SK-N-SH treated with all-trans-retinoic acid at 6 μM for 48 hours (cell line): Measurements from ENCODE around the gene NEK4.

Experiments
- ATAC-seq: fragments of 200-7000 bp; cut with Tn5 transposase; 3 replicates; pipeline ENCODE4 v1.9.1; 2020; ENCODE audit warnings: mild to moderate bottlenecking, moderate library complexity
- ARNTL ChIP-seq: fragments of 450-650 bp; formaldehyde crosslinking; IDR thresholded peaks from 2 replicates; pipeline ENCODE4 v1.5.0; 2020; ENCODE audit warnings: low read depth, mild to moderate bottlenecking, moderate library complexity, borderline replicate concordance
- BACH2 ChIP-seq: fragments of 250-450 bp; sonication (Bioruptor Pico); IDR thresholded peaks from 2 replicates; pipeline ENCODE4 v1.9.0; 2021; ENCODE audit warnings: mild to moderate bottlenecking, borderline replicate concordance
- CSDC2 ChIP-seq: fragments of 250-450 bp; sonication (Bioruptor Pico); IDR thresholded peaks from 2 replicates; pipeline ENCODE4 v1.5.0; 2020; ENCODE audit warnings: mild to moderate bottlenecking, moderate library complexity
- ESRRG ChIP-seq: fragments of 250-450 bp; sonication (Bioruptor Pico); IDR thresholded peaks from 2 replicates; pipeline ENCODE4 v1.6.1; 2021; ENCODE audit warnings: mild to moderate bottlenecking
- GLIS3 ChIP-seq: fragments of 250-450 bp; sonication (Bioruptor Pico); IDR thresholded peaks from 2 replicates; pipeline ENCODE4 v1.5.0; 2020; ENCODE audit warnings: mild to moderate bottlenecking, moderate library complexity
- ISL1 ChIP-seq: fragments of 250-450 bp; sonication (Bioruptor Pico); IDR thresholded peaks from 2 replicates; pipeline ENCODE4 v2.1.2; 2022; ENCODE audit warnings: mild to moderate bottlenecking, moderate library complexity
- OSR1 ChIP-seq: fragments of 250-450 bp; sonication (Bioruptor Pico); IDR thresholded peaks from 2 replicates; pipeline ENCODE4 v1.8.0; 2022; ENCODE audit warnings: moderate library complexity, mild to moderate bottlenecking, inconsistent platforms
- PPARA ChIP-seq: fragments of 250-450 bp; sonication (Bioruptor Pico); IDR thresholded peaks from 2 replicates; pipeline ENCODE4 v1.5.0; 2020; ENCODE audit warnings: mild to moderate bottlenecking, borderline replicate concordance
- SNAI2 ChIP-seq: fragments of 250-450 bp; sonication (Bioruptor Pico); IDR thresholded peaks from 2 replicates; pipeline ENCODE4 v1.5.0; 2020; ENCODE audit warnings: mild to moderate bottlenecking, moderate library complexity
- TCF4 ChIP-seq: fragments of 250-450 bp; sonication (Bioruptor Pico); IDR thresholded peaks from 2 replicates; pipeline ENCODE4 v1.8.0; 2021; ENCODE audit warnings: mild to moderate bottlenecking, moderate library complexity, borderline replicate concordance
- ZC3H10 ChIP-seq: fragments of 250-450 bp; sonication (Bioruptor Pico); IDR thresholded peaks from 2 replicates; pipeline ENCODE4 v1.5.1; 2021; ENCODE audit warnings: mild to moderate bottlenecking, moderate library complexity
- ZFP3 ChIP-seq: fragments of 250-450 bp; sonication (Bioruptor Pico); IDR thresholded peaks from 2 replicates; pipeline ENCODE4 v1.5.0; 2020; ENCODE audit warnings: mild to moderate bottlenecking, moderate library complexity
- ZNF565 ChIP-seq: fragments of 450-650 bp; formaldehyde crosslinking; conservative IDR thresholded peaks from 2 replicates; pipeline ENCODE4 v1.5.0; 2020; ENCODE audit warnings: low read depth, mild to moderate bottlenecking, moderate library complexity
- ZNF70 ChIP-seq: fragments of 450-650 bp; formaldehyde crosslinking; IDR thresholded peaks from 2 replicates; pipeline ENCODE4 v1.5.0; 2020; ENCODE audit warnings: mild to moderate bottlenecking, moderate library complexity
- ZNF8 ChIP-seq: fragments of 450-650 bp; formaldehyde crosslinking; IDR thresholded peaks from 2 replicates; pipeline ENCODE4 v1.5.0; 2020; ENCODE audit warnings: mild to moderate bottlenecking, moderate library complexity
- TF ChIP-seq, protein P1 (sequence below): fragments of 250-450 bp; sonication (Bioruptor Pico); IDR thresholded peaks from 2 replicates; pipeline ENCODE4 v1.5.0; 2020; ENCODE audit warnings: mild to moderate bottlenecking, moderate library complexity
- TF ChIP-seq, protein P2 (sequence below): fragments of 250-450 bp; sonication (Bioruptor Pico); IDR thresholded peaks from 2 replicates; pipeline ENCODE4 v1.8.0; 2021; ENCODE audit warnings: low read depth, mild to moderate bottlenecking, moderate library complexity, borderline replicate concordance
- TF ChIP-seq, protein P3 (sequence below): fragments of 250-450 bp; sonication (Bioruptor Pico); IDR thresholded peaks from 2 replicates; pipeline ENCODE4 v1.5.1; 2021; ENCODE audit warnings: mild to moderate bottlenecking, moderate library complexity
- TF ChIP-seq, protein P4 (sequence below): fragments of 250-450 bp; sonication (Bioruptor Pico); IDR thresholded peaks from 2 replicates; pipeline ENCODE4 v1.8.0; 2020; ENCODE audit warnings: mild to moderate bottlenecking, moderate library complexity, borderline replicate concordance

NEK4 gene

DNA sequence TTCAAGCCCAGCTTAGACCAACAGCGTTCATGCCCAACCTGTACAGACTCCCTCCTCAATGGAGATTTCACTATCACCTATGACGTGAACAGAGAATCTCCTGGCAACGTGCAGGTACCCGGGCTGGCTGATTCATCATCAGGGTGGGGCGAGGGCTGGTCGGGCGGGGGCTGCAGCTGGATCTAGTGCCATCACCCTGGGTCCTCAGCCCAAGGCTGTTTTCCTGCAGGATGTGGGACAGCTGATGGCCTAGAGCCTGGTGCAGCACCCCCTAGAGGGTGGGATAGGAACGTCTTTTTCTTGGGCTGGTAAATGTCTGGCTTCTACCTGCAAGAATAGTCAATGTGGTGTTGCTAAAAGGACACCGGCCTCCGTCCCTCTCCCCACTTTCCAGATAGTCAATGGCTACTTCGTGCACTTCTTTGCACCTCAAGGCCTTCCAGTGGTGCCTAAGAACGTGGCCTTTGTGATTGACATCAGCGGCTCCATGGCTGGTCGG lies 28.3 kb upstream of the NEK4 start (continued):
- TF ChIP-seq, protein P1, sequence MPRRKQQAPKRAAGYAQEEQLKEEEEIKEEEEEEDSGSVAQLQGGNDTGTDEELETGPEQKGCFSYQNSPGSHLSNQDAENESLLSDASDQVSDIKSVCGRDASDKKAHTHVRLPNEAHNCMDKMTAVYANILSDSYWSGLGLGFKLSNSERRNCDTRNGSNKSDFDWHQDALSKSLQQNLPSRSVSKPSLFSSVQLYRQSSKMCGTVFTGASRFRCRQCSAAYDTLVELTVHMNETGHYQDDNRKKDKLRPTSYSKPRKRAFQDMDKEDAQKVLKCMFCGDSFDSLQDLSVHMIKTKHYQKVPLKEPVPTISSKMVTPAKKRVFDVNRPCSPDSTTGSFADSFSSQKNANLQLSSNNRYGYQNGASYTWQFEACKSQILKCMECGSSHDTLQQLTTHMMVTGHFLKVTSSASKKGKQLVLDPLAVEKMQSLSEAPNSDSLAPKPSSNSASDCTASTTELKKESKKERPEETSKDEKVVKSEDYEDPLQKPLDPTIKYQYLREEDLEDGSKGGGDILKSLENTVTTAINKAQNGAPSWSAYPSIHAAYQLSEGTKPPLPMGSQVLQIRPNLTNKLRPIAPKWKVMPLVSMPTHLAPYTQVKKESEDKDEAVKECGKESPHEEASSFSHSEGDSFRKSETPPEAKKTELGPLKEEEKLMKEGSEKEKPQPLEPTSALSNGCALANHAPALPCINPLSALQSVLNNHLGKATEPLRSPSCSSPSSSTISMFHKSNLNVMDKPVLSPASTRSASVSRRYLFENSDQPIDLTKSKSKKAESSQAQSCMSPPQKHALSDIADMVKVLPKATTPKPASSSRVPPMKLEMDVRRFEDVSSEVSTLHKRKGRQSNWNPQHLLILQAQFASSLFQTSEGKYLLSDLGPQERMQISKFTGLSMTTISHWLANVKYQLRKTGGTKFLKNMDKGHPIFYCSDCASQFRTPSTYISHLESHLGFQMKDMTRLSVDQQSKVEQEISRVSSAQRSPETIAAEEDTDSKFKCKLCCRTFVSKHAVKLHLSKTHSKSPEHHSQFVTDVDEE (CRISPR knock-in tag): no peak
- TF ChIP-seq, protein P2, sequence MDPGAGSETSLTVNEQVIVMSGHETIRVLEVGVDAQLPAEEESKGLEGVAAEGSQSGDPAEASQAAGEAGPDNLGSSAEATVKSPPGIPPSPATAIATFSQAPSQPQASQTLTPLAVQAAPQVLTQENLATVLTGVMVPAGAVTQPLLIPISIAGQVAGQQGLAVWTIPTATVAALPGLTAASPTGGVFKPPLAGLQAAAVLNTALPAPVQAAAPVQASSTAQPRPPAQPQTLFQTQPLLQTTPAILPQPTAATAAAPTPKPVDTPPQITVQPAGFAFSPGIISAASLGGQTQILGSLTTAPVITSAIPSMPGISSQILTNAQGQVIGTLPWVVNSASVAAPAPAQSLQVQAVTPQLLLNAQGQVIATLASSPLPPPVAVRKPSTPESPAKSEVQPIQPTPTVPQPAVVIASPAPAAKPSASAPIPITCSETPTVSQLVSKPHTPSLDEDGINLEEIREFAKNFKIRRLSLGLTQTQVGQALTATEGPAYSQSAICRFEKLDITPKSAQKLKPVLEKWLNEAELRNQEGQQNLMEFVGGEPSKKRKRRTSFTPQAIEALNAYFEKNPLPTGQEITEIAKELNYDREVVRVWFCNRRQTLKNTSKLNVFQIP: no peak
- no peak for TF ChIP-seq ESRRG (CRISPR knock-in tag)
- no peak for TF ChIP-seq BACH2 (CRISPR knock-in tag)
- TF ChIP-seq OSR1 (CRISPR knock-in tag): no peak

DNA sequence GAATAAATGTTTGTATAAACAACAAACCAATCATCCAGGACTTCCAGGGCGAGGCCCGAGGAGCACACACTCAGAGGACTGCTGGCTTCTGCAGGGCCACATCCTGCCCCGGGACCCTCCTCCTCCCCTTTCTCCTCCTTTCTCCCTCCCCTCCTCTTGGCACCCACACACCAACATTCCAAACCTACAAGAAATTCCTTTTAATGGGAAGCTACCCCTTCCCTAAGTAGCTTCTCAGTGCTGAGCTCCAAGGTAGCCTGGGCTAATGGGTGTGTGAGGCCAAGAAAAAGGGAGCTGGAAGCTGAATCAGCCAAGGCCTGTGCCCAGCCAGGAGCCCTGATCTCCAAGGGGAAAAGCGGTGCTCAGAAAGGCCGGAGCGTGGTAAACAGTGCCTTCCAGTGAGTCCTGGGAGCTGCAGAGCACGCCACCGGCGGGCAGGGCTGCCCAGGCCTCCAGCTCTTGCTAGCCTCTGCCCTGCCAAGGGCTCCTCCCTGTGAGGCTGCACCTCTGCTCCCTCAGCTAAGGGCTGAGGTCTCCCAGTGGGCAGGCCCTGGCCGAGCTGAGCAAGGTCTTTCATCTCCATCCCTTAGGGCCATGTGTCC lies 27.7 kb upstream of the NEK4 start:
- TF ChIP-seq, protein P3, sequence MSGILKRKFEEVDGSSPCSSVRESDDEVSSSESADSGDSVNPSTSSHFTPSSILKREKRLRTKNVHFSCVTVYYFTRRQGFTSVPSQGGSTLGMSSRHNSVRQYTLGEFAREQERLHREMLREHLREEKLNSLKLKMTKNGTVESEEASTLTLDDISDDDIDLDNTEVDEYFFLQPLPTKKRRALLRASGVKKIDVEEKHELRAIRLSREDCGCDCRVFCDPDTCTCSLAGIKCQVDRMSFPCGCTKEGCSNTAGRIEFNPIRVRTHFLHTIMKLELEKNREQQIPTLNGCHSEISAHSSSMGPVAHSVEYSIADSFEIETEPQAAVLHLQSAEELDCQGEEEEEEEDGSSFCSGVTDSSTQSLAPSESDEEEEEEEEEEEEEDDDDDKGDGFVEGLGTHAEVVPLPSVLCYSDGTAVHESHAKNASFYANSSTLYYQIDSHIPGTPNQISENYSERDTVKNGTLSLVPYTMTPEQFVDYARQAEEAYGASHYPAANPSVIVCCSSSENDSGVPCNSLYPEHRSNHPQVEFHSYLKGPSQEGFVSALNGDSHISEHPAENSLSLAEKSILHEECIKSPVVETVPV (CRISPR knock-in tag): no peak
- TF ChIP-seq ZFP3 (CRISPR knock-in tag) (no peak), ZNF70 (CRISPR knock-in tag) (no peak), ISL1 (CRISPR knock-in tag) (no peak), ZNF8 (CRISPR knock-in tag) (no peak), CSDC2 (CRISPR knock-in tag) (no peak), OSR1 (CRISPR knock-in tag) (no peak)
- TF ChIP-seq, protein P1 (CRISPR knock-in tag): no peak
- peak; percentile 9; the same call in 2 of the 3 replicates for ATAC-seq

DNA sequence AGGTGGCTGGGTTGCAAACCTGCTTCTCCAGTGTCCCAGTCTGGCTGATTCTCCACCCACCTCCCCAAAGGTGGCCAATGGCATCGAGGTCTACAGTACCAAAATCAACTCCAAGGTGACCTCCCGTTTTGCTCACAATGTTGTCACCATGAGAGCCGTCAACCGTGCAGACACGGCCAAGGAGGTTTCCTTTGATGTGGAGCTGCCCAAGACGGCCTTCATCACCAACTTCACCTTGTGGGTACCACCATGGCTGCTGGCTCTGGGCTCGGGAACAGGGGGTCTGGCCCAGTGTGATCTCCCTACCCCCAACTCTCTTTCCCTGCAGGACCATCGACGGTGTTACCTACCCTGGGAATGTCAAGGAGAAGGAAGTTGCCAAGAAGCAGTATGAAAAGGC lies 25.7 kb upstream of the NEK4 start:
- ATAC-seq: no peak
- no peak for TF ChIP-seq ZNF70 (CRISPR knock-in tag)
- no peak for TF ChIP-seq ESRRG (CRISPR knock-in tag)
- TF ChIP-seq, protein P4, sequence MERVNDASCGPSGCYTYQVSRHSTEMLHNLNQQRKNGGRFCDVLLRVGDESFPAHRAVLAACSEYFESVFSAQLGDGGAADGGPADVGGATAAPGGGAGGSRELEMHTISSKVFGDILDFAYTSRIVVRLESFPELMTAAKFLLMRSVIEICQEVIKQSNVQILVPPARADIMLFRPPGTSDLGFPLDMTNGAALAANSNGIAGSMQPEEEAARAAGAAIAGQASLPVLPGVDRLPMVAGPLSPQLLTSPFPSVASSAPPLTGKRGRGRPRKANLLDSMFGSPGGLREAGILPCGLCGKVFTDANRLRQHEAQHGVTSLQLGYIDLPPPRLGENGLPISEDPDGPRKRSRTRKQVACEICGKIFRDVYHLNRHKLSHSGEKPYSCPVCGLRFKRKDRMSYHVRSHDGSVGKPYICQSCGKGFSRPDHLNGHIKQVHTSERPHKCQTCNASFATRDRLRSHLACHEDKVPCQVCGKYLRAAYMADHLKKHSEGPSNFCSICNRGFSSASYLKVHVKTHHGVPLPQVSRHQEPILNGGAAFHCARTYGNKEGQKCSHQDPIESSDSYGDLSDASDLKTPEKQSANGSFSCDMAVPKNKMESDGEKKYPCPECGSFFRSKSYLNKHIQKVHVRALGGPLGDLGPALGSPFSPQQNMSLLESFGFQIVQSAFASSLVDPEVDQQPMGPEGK: no peak
- no peak for TF ChIP-seq ARNTL (CRISPR knock-in tag)
- TF ChIP-seq SNAI2 (CRISPR knock-in tag): no peak
- no peak for TF ChIP-seq ZC3H10 (CRISPR knock-in tag)
- TF ChIP-seq PPARA (CRISPR knock-in tag): no peak
- TF ChIP-seq OSR1 (CRISPR knock-in tag): no peak
- TF ChIP-seq ISL1 (CRISPR knock-in tag): no peak
- no peak for TF ChIP-seq ZNF565 (CRISPR knock-in tag)
- no peak for TF ChIP-seq GLIS3 (CRISPR knock-in tag)
- no peak for TF ChIP-seq BACH2 (CRISPR knock-in tag)
- no peak for TF ChIP-seq TCF4 (CRISPR knock-in tag)
- no peak for TF ChIP-seq CSDC2 (CRISPR knock-in tag)
